ENCODE results near the gene PBX1. TPM values are rescaled to one million over a fixed set of nuclear protein-coding genes. Genes with fewer than 3 reads are reported as not detected.

The PBX1 gene
- total RNA-seq, 1 donor from 2014 or later: 87.2 TPM

- no peak for DNase-seq (ENCODE audit: low spot score)
Observed at GRCh38 chr1:164664127-164664526, 105.1 kb downstream of the PBX1 start.

- no peak for DNase-seq (ENCODE audit: low spot score)
Observed at GRCh38 chr1:164667001-164667400, 108.0 kb downstream of the PBX1 start.

- DNase-seq (ENCODE audit: low spot score): no peak
Observed at GRCh38 chr1:164667600-164667999, 108.6 kb downstream of the PBX1 start.

- no peak for DNase-seq (ENCODE audit: low spot score)
Observed at GRCh38 chr1:164668491-164669400, 109.8 kb downstream of the PBX1 start.

GRCh38 chr1:164670026-164670425 lies 111.0 kb downstream of the PBX1 start:
- DNase-seq (ENCODE audit: low spot score): no peak

GRCh38 chr1:164670786-164671185 lies 111.8 kb downstream of the PBX1 start:
- DNase-seq (ENCODE audit: low spot score): no peak

- no peak for DNase-seq (ENCODE audit: low spot score)
Observed at GRCh38 chr1:164671323-164671965, 112.5 kb downstream of the PBX1 start.

- DNase-seq (ENCODE audit: low spot score): no peak
Observed at GRCh38 chr1:164671966-164672571, 113.1 kb downstream of the PBX1 start.

GRCh38 chr1:164672588-164672987 lies 113.6 kb downstream of the PBX1 start:
- DNase-seq (ENCODE audit: low spot score): no peak

GRCh38 chr1:164673584-164674214 lies 114.7 kb downstream of the PBX1 start:
- DNase-seq (ENCODE audit: low spot score): no peak

- DNase-seq (ENCODE audit: low spot score): no peak
Observed at GRCh38 chr1:164675342-164675904, 116.4 kb downstream of the PBX1 start.

GRCh38 chr1:164678136-164678700 lies 119.2 kb downstream of the PBX1 start:
- no peak for DNase-seq (ENCODE audit: low spot score)

- DNase-seq (ENCODE audit: low spot score): no peak
Observed at GRCh38 chr1:164682570-164682969, 123.6 kb downstream of the PBX1 start.

- DNase-seq (ENCODE audit: low spot score): no peak
Observed at GRCh38 chr1:164683235-164683634, 124.3 kb downstream of the PBX1 start.

GRCh38 chr1:164685266-164686035 lies 126.5 kb downstream of the PBX1 start:
- no peak for DNase-seq (ENCODE audit: low spot score)

GRCh38 chr1:164687777-164688176 lies 128.8 kb downstream of the PBX1 start:
- no peak for DNase-seq (ENCODE audit: low spot score)

- no peak for DNase-seq (ENCODE audit: low spot score)
Observed at GRCh38 chr1:164688791-164689190, 129.8 kb downstream of the PBX1 start.

- no peak for DNase-seq (ENCODE audit: low spot score)
Observed at GRCh38 chr1:164689672-164690511, 130.9 kb downstream of the PBX1 start.

GRCh38 chr1:164692420-164692819 lies 133.4 kb downstream of the PBX1 start:
- no peak for DNase-seq (ENCODE audit: low spot score)

Data from mesenteric fat pad (tissue), 1 donor.